HG02610 (cell line): ENCODE measurements around the gene ZNF80.

ENCODE experiments used
- ATAC-seq: cut with Tn5 transposase; IDR thresholded peaks from one replicate; pipeline ENCODE4 v1.9.1; 2021; ENCODE audit warnings: mild to moderate bottlenecking, moderate library complexity; ENCODE audit not compliant: unreplicated experiment

Gene ZNF80

GRCh38 chr3:114221165-114221880 lies 16.1 kb downstream of the ZNF80 start:
- ATAC-seq: no peak

DNA sequence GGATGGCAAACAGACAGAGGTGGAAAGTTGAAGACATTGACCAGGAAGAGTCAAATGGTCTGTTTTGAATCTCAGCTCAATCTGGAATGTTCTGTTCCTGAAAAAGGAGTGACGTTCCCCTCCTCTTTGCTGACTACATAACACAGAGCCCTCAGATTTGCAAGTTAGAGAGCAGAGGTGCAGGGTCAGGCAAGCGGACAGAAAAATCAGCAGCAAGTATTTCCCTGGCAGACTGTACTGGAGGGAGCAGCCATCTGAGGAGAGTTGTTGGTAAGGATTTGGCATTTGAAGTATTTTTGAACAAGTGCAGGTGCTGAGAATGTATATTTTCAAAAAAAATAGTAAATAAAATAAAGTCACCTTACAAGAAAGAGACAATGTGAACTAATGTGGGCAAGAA lies 17.6 kb downstream of the ZNF80 start:
- ATAC-seq: no peak

GRCh38 chr3:114218578-114219185 lies 18.7 kb downstream of the ZNF80 start:
- ATAC-seq: no peak

GRCh38 chr3:114218006-114218405 lies 19.4 kb downstream of the ZNF80 start:
- no peak for ATAC-seq

DNA sequence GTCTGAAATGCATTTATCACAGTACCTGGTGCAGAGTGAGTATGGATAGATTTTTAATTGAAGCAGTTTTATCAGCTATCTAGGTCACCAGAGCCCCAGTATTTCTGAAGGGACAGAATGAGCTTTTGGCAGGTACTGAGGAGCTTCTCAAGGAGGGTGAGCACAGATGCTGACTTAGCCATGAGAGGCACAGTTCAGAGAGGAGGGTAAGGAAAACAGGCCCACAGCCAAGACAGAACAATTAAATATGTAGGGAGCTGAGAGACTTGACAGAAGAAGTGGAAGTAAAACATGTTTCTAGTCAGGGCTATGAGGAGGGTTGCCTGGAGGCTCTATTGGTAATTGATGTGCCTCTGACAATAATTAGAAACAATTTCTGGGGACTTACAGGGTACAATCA lies 20.1 kb downstream of the ZNF80 start:
- no peak for ATAC-seq

DNA sequence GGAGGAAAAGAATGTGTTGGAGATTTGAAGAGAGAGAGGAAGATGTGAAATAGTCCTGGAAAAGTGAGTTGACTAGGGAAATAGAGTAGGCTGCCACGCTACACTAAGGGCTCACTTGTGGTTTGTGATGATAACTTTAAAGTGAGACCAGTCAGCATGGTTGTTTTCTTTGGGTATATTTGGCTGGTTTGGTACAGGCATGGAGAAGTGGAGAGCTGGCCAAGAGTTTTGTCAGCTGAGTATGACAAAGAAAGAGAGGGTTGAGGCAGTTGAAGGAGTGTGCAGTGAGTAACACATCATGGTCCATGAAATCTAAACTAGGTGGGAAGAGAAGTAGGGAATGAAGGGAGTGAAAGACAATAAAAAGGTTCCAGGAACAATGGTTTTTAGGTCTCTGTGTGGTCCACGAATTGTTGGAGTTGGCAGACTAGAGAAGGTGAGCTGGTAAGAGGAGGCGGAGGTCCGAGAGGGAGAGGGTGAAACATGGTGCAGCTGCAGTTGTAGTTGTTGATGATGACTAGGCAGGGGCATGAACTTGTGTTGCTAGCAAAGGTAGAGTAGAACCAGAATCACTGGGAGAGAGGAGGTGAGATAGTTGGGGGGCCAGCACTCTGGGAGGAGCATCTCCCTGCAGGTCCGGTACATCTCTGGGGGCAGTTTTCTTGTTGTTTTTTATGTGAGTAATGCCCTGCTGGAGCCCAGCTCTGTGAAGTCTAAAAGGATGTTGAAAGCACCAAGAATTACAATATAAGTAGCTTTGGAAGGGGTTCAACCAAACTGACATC lies 21.0 kb downstream of the ZNF80 start:
- ATAC-seq: no peak

DNA sequence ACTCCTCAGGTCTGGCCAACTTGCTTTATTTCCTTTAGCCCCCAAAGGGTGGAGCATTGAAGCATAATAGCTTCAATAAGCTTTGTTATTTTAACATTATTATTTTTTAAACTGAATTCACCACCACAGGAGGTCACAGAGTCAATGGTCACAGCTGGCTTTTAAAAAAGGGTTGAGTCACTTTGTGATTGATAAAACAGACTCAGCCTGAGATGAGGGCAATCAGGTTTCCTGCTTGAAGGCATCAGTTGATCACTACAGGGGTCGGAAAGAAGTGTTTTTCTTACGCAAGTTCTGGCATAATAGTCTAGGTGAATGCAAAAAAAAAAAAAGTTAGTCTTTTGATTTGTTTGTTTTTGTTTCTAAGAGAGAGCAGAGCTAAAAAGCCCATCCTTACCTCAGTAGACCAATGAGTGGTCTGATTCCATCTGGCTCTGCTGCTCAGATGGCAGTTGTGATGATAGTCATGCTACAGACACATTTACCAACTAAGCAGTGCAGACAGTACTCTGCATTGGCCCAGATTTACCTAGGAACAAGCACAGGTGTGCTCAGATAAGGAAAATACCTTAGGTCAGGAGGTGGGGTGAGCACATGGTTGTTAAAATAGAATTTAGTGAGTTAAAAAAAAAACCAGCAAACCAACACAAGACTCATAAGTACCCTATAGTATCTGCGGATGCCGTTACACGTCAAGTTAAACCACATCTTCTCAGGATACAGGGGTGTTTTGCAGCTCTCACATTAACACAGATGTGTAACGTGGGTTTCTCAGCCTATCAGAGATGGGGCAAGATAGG lies 22.6 kb downstream of the ZNF80 start:
- no peak for ATAC-seq

GRCh38 chr3:114213627-114214541 lies 23.5 kb downstream of the ZNF80 start:
- peak; percentile 88 for ATAC-seq

DNA sequence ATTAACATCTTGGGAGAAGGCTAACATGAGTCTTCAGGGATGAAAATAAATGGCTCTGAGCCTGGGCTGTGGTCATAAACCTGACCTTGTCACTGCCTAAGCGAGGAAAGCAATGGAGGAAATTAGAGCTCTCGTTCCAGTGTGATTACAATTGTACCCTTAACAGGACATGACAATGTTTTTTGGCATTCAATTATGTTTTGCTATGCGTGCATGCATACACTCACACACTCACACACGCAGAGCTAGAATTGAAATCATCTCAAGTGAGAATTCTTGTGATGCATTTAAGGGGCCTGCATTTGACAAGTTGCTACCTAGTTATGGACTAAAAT lies 24.1 kb downstream of the ZNF80 start:
- ATAC-seq: peak; percentile 4

- ATAC-seq: no peak
Observed at GRCh38 chr3:114212646-114213045, 24.7 kb downstream of the ZNF80 start.

DNA sequence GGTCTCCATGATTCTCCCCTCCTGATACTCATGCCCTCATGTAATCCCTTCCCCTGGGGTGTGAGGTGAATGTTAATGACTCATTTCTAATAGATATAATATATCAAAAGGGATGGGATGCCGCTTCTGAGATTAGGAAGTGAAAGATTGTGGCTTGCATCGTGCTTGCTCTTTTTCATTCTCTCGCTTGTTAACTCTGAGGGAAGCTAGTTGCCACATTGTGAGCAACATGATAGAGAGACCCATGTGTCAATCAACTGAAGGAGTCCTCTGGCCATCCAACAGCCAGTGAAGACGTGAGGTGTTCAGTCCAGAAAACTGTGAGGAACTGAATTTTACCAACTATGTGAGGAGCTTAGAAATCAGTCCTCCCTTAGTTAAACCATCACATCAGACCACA lies 29.6 kb downstream of the ZNF80 start:
- ATAC-seq: peak; percentile 84

DNA sequence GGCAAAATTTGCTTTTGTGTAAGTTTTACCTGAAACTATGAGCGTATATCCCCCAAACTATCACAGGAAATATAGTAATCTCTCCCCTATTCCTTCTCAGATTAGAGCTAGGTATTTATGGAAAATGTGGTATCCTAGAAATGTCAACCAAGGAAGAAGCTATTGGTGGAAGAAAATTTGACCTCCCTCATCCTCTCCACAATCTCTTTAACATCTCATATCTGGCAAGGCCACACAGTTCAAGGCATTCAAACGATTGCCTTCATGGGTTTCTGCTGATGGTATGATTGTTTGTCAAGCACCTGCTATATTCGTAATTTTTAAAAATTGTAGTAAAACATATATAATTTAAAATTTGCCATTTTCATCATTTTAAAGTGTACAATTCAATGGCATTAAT lies 31.0 kb downstream of the ZNF80 start:
- ATAC-seq: no peak

GRCh38 chr3:114205541-114205940 lies 31.8 kb downstream of the ZNF80 start:
- no peak for ATAC-seq

- no peak for ATAC-seq
Observed at GRCh38 chr3:114194750-114195149, 42.6 kb downstream of the ZNF80 start.

GRCh38 chr3:114192136-114192535 lies 45.2 kb downstream of the ZNF80 start:
- no peak for ATAC-seq

DNA sequence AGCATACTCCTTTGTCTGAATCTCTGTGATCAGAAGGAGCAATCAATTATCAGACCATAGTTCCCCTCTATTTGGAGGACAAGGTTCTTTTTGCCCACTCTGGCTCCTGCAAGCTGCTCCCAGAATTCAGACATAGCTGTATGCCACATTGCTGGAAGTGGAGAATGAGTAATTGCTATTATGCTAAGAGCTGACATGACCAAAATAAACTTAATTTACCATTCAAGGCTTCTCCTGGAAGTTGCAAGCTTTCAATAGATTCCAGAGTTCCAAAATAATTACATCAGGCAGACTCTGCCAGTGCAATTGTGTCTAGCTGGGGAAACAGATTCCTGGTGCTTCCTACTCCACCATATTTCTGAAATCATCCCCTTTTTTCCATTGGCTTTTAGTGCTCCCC lies 50.9 kb downstream of the ZNF80 start:
- no peak for ATAC-seq
